Measurements from ENCODE around the gene PPP4R1.

PPP4R1 gene

GRCh38 chr18:9546468-9546867 is 67.9 kb downstream of the PPP4R1 start:
- TF ChIP-seq CTCF (conservative IDR thresholded peaks at IDR 0.05): no peak
- H3K27ac ChIP-seq: peak overlapping the region; percentile 54

- no peak overlapping the region; the same call in 1 of the 2 replicates for H3K27ac ChIP-seq
- no peak for TF ChIP-seq CTCF (conservative IDR thresholded peaks at IDR 0.05)
Measured at GRCh38 chr18:9545029-9545428, 69.3 kb downstream of the PPP4R1 start.

GRCh38 chr18:9542924-9543323 is 71.4 kb downstream of the PPP4R1 start:
- H3K27ac ChIP-seq: no peak overlapping the region
- TF ChIP-seq CTCF (conservative IDR thresholded peaks at IDR 0.05): no peak

GRCh38 chr18:9539938-9540337 is 74.4 kb downstream of the PPP4R1 start:
- no peak for TF ChIP-seq CTCF (conservative IDR thresholded peaks at IDR 0.05)
- no peak overlapping the region for H3K27ac ChIP-seq

- TF ChIP-seq CTCF (conservative IDR thresholded peaks at IDR 0.05): no peak
- H3K27ac ChIP-seq: peak overlapping the region; percentile 27
Measured at GRCh38 chr18:9539283-9539682, 75.1 kb downstream of the PPP4R1 start.

- no peak overlapping the region; the same call in 1 of the 2 replicates for H3K27ac ChIP-seq
- TF ChIP-seq CTCF (conservative IDR thresholded peaks at IDR 0.05): no peak
Measured at GRCh38 chr18:9537677-9538076, 76.7 kb downstream of the PPP4R1 start.

- no peak overlapping the region for H3K27ac ChIP-seq
- no peak for TF ChIP-seq CTCF (conservative IDR thresholded peaks at IDR 0.05)
Measured at GRCh38 chr18:9536354-9537152, 77.8 kb downstream of the PPP4R1 start.

All from VCaP (cell line).